GM18502 (cell line): ENCODE measurements around the gene ARHGAP26.
A peak's percentile ranks its signal among the peaks of the same experiment; 100 is the strongest.

ENCODE experiments used
- ATAC-seq: cut with Tn5 transposase; IDR thresholded peaks from one replicate; pipeline ENCODE4 v1.9.1; 2021; ENCODE audit warnings: mild to moderate bottlenecking; ENCODE audit not compliant: unreplicated experiment, poor library complexity

Gene ARHGAP26

GRCh38 chr5:142748568-142749249 is 21.5 kb upstream of the ARHGAP26 start:
- no peak for ATAC-seq

GRCh38 chr5:142749321-142749720 is 20.9 kb upstream of the ARHGAP26 start:
- no peak for ATAC-seq

- no peak for ATAC-seq
Measured at GRCh38 chr5:142753116-142753631, 17.0 kb upstream of the ARHGAP26 start.

GRCh38 chr5:142754031-142754430 is 16.1 kb upstream of the ARHGAP26 start:
- no peak for ATAC-seq

GRCh38 chr5:142756576-142756975 is 13.6 kb upstream of the ARHGAP26 start:
- no peak for ATAC-seq

GRCh38 chr5:142757564-142757963 is 12.6 kb upstream of the ARHGAP26 start:
- ATAC-seq, result no peak

- ATAC-seq, result no peak
Measured at GRCh38 chr5:142758062-142758795, 11.9 kb upstream of the ARHGAP26 start.

- no peak for ATAC-seq
Measured at GRCh38 chr5:142758796-142759145, 11.4 kb upstream of the ARHGAP26 start.

GRCh38 chr5:142763701-142764100 is 6.5 kb upstream of the ARHGAP26 start:
- ATAC-seq, result no peak

- no peak for ATAC-seq
Measured at GRCh38 chr5:142767178-142767577, 3.0 kb upstream of the ARHGAP26 start.

GRCh38 chr5:142767911-142768310 is 2.3 kb upstream of the ARHGAP26 start:
- no peak for ATAC-seq

- ATAC-seq, result no peak
Measured at GRCh38 chr5:142769251-142769792, 855 bp upstream of the ARHGAP26 start.

- ATAC-seq, result peak; percentile 26
Measured at GRCh38 chr5:142770650-142771609, 753 bp downstream of the ARHGAP26 start.

- ATAC-seq, result no peak
Measured at GRCh38 chr5:142771666-142772065, 1.5 kb downstream of the ARHGAP26 start.

GRCh38 chr5:142772446-142773293 is 2.5 kb downstream of the ARHGAP26 start:
- no peak for ATAC-seq

- ATAC-seq, result no peak
Measured at GRCh38 chr5:142777099-142777498, 6.9 kb downstream of the ARHGAP26 start.

- no peak for ATAC-seq
Measured at GRCh38 chr5:142777850-142778249, 7.7 kb downstream of the ARHGAP26 start.

GRCh38 chr5:142779163-142779840 is 9.1 kb downstream of the ARHGAP26 start:
- ATAC-seq, result no peak

GRCh38 chr5:142780871-142781270 is 10.7 kb downstream of the ARHGAP26 start:
- ATAC-seq, result no peak
